Stomach (tissue), 9 donors: ENCODE measurements around the gene CAPG. TPM values are rescaled to one million over a fixed set of nuclear protein-coding genes. Genes with fewer than 3 reads are reported as not detected.
"Not testable (repeated sequence)": the region's sequence is repeated elsewhere in the genome, so short reads cannot be mapped to it uniquely, and the experiment has no call there.

Experiments used
- DNase-seq, 2 donors: peaks; one replicate each; pipeline versions ENCODE4 v3.0.0 to v3.0.0-alpha.2; 2013 to 2019
- H3K27ac ChIP-seq, 5 donors: fragments of 200-600 bp in 4 of 5; sonication (generic) in 4 of 5; one replicate each; pipeline ENCODE4 v1.5.1; 2013 to 2019; ENCODE audit warnings: mild to moderate bottlenecking in 1 of 5, moderate library complexity in 1 of 5
- H3K27me3 ChIP-seq, 3 donors: fragments of 200-600 bp; sonication (generic); one replicate each; pipeline ENCODE4 v1.5.1; 2017 to 2019; ENCODE audit warnings: mixed run types in 1 of 3
- H3K36me3 ChIP-seq, 4 donors: fragments of 200-600 bp; sonication (generic); 1 replicate in 3 of 4; 2 replicates in 1 of 4; pipeline ENCODE4 v1.5.1; 2016 to 2019
- H3K4me1 ChIP-seq, 4 donors: fragments of 200-600 bp; sonication (generic); one replicate each; pipeline ENCODE4 v1.5.1; 2016 to 2019
- H3K4me3 ChIP-seq, 4 donors: fragments of 200-600 bp; sonication (generic) in 3 of 4; one replicate each; pipeline ENCODE4 v1.5.1; 2016 to 2019; ENCODE audit warnings: mild to moderate bottlenecking in 1 of 4
- H3K9me3 ChIP-seq, 4 donors: fragments of 200-600 bp; sonication (generic); one replicate each; pipeline ENCODE4 v1.5.1; 2016 to 2019
- EP300 ChIP-seq: sonication (generic); formaldehyde crosslinking; IDR thresholded peaks from one replicate; pipeline ENCODE4 v1.6.1; 2017; ENCODE audit warnings: antibody characterized with exemption
- POLR2A ChIP-seq, 4 donors: fragments of 450-650 bp; IDR thresholded peaks; one replicate each; pipeline ENCODE4 v1.6.1; 2016; ENCODE audit warnings: antibody characterized with exemption in 4 of 4, control low read depth in 2 of 4, mild to moderate bottlenecking in 1 of 4, moderate library complexity in 1 of 4
- POLR2AphosphoS5 ChIP-seq, 3 donors: sonication (generic); formaldehyde crosslinking; IDR thresholded peaks; one replicate each; pipeline ENCODE4 v1.6.1; 2016; ENCODE audit warnings: antibody characterized with exemption in 3 of 3
- WGBS, 5 donors: extraction: QIAGEN DNeasy Blood & Tissue Kit in 3 of 5; methylation state at CpG; one replicate each; pipeline versions ENCODE4 v1.1.5 to v1.1.7; 2013 to 2018; 5-methylcytosine and 5-hydroxymethylcytosine counted together
- intact Hi-C: fragments of 100-400 bp; cut with DNase I; formaldehyde crosslinking; loops from one replicate; pipeline ENCODE4 v1.15.1; 2023; ENCODE audit warnings: low total_unique reads
- polyA plus RNA-seq, 3 donors: library from polyadenylated mRNA; stranded (reverse); fragments of 200-250 nt; gene quantifications; one replicate each; pipeline ENCODE4 v1.2.3, GENCODE V29; 2013
- total RNA-seq, 5 donors: library from RNA; depleted of rRNA; stranded (reverse); fragments of >200 nt; gene quantifications; one replicate each; pipeline versions ENCODE4 v1.1.0 to v1.2.3, GENCODE V29; 2014 to 2016
- TF ChIP-seq, protein P1 (sequence below), 7 experiments: fragments of 450-650 bp in 4 of 7; fragments of 200-600 bp in 3 of 7; sonication (generic) in 3 of 7; IDR thresholded peaks; one replicate each; pipeline ENCODE4 v1.5.1; 2016 to 2019; ENCODE audit warnings: antibody characterized with exemption in 7 of 7, control low read depth in 2 of 7, mild to moderate bottlenecking in 1 of 7
- donor health status: healthy with polysubstance abuse.
- donor health status: Bipolar disorder and iron deficiency.
- donor health status: healthy.

Gene CAPG
- total and polyA plus RNA-seq, 8 donors: 35.0 to 350 (median 126) TPM

DNA sequence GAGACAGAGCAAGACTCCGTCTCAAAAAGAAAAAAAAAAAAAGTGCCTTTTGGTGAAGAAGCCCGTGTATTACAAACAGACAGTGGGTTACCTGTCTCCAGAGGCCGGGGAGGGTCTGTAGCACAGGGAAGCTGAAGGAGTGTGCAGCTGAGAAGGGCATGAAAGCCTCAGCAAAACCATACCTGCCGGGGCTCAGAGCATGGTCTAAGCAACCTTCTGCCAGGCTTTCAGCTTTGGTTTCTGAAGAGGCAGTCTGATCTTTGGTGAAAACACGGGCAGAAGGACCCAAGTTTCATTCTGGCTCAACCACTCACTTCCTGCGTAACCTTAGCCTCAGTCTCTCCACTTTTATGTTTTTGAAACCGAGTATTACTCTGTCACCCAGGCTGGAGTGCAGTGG, 29.8 kb upstream of the CAPG start:
- Histone ChIP-seq H3K27me3 (no peaks in the 10 kb centered on the region), H3K36me3 (no peaks in the 10 kb centered on the region), H3K4me3 (no peak overlapping the region), H3K9me3 (no peaks in the 10 kb centered on the region), H3K4me1 (peaks cover 30 to 48% (median 46%) of the 10 kb centered on the region in 4 donors), H3K27ac (peak overlapping the region in 1 of 5 donors; percentile 98)
- WGBS, 5 donors: 84 to 89% (median 88%) methylated on average over 7 of the region's 7 CpGs
- DNase-seq: no peak
- no peak for TF ChIP-seq EP300
- TF ChIP-seq, protein P1, sequence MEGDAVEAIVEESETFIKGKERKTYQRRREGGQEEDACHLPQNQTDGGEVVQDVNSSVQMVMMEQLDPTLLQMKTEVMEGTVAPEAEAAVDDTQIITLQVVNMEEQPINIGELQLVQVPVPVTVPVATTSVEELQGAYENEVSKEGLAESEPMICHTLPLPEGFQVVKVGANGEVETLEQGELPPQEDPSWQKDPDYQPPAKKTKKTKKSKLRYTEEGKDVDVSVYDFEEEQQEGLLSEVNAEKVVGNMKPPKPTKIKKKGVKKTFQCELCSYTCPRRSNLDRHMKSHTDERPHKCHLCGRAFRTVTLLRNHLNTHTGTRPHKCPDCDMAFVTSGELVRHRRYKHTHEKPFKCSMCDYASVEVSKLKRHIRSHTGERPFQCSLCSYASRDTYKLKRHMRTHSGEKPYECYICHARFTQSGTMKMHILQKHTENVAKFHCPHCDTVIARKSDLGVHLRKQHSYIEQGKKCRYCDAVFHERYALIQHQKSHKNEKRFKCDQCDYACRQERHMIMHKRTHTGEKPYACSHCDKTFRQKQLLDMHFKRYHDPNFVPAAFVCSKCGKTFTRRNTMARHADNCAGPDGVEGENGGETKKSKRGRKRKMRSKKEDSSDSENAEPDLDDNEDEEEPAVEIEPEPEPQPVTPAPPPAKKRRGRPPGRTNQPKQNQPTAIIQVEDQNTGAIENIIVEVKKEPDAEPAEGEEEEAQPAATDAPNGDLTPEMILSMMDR (IDR thresholded peaks at IDR 0.05): no peak
- TF ChIP-seq POLR2A (IDR thresholded peaks at IDR 0.05): no peak
- TF ChIP-seq POLR2AphosphoS5 (IDR thresholded peaks at IDR 0.05): no peak
- intact Hi-C loops: no loop called here

DNA sequence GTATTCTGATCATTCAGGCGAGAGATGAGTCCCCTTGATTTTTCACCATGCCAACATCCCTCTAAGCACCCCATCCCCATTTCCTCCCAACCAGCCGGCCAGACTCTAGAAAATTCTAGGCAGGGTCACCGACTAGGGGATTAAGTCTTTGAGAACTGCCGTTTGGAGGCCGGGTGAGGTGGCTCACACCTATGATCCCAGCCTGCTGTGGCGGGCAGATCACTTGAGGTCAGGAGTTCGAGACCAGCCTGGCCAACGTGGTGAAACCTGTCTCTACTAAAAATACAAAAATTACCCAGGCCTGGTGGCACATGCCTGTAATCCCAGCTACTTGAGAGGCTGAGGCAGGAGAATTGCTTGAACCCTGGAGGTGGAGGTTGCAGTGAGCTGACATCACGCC, 29.4 kb upstream of the CAPG start:
- H3K9me3 ChIP-seq, H3K36me3 ChIP-seq, DNase-seq, intact Hi-C loops, H3K27me3 ChIP-seq, H3K4me3 ChIP-seq: not testable (repeated sequence)
- WGBS, 5 donors: 83 to 94% (median 91%) methylated on average over 9 of the region's 9 CpGs
- Histone ChIP-seq H3K4me1 (peaks cover 31 to 49% (median 48%) of the 10 kb centered on the region in 4 donors), H3K27ac (peak overlapping the region; percentile 22 to 98 (median 97))

- 55 to 76% (median 67%) methylated on average over 6 of the region's 6 CpGs for WGBS, 5 donors
- Histone ChIP-seq H3K4me1 (peaks cover 36 to 55% (median 53%) of the 10 kb centered on the region in 4 donors), H3K27ac (peak overlapping the region; percentile 94 to 98 (median 97)), H3K4me3 (no peak overlapping the region), H3K36me3 (no peaks in the 10 kb centered on the region), H3K9me3 (no peaks in the 10 kb centered on the region), H3K27me3 (no peaks in the 10 kb centered on the region)
- intact Hi-C loops: no loop called here
- TF ChIP-seq EP300: no peak
- TF ChIP-seq, protein P1 (IDR thresholded peaks at IDR 0.05): peak in 1 of 7 experiments; percentile 9
- no peak for DNase-seq
Observed at GRCh38 chr2:85439025-85439472, 28.9 kb upstream of the CAPG start.

DNA sequence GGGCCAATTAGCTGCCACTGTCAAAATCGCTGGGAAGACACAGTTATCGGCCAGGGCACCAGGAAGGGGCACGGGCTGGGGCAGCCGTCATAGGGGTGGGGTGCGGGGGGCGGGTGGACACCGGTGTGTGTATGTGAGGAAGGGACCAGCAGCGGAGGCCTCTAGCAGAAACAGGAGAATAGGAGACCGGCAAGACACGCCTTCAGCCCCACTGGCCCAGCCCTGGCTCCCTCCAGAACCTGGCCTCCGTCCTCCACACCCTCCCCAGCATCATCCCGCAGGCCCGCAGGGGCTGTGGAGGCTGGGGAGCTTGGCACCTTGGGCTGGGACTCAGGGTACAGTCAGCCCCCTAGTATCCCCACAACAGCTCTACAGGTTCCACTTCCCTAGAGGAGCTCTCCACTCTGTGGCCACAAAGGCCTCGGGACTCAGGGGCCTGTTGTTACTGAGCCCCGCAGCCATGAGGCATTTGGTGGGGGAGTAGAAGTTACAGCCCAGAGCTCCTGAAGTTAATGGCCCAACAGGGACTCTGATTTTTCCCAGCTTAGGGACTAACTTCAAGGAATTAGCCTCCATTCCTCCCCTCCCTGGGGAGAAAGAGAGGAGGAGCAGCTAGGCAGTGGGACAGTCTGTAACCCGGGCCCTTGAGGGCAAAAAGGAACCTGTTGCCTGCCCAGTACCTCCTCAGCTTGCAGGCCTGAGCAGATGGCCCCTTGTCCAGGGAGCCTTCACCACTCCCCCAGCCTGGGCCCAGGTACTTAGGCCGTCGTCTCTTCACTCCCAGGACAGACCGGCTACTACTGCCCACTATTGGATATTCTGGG, 28.2 kb upstream of the CAPG start:
- Histone ChIP-seq H3K4me1 (peaks cover 42 to 61% (median 59%) of the 10 kb centered on the region in 4 donors), H3K27me3 (no peaks in the 10 kb centered on the region), H3K9me3 (no peaks in the 10 kb centered on the region), H3K4me3 (peak overlapping the region; percentile 31 to 48 (median 47)), H3K27ac (peak overlapping the region; percentile 94 to 98 (median 97)), H3K36me3 (no peaks in the 10 kb centered on the region)
- intact Hi-C loops: no loop called here
- TF ChIP-seq EP300 (no peak), POLR2A (IDR thresholded peaks at IDR 0.05) (no peak), POLR2AphosphoS5 (IDR thresholded peaks at IDR 0.05) (no peak)
- TF ChIP-seq, protein P1 (IDR thresholded peaks at IDR 0.05): no peak
- peak; percentile 41 to 54 for DNase-seq
- 32 to 40% (median 36%) methylated on average over 12 to 19 of the region's 19 CpGs for WGBS, 5 donors
